GM21526 (cell line): Measurements from ENCODE around the gene POU2AF2.

Source experiments
- ATAC-seq: cut with Tn5 transposase; IDR thresholded peaks from one replicate; pipeline ENCODE4 v1.9.1; 2021; ENCODE audit warnings: moderate library complexity; ENCODE audit not compliant: unreplicated experiment, low FRiP score

POU2AF2 gene

DNA sequence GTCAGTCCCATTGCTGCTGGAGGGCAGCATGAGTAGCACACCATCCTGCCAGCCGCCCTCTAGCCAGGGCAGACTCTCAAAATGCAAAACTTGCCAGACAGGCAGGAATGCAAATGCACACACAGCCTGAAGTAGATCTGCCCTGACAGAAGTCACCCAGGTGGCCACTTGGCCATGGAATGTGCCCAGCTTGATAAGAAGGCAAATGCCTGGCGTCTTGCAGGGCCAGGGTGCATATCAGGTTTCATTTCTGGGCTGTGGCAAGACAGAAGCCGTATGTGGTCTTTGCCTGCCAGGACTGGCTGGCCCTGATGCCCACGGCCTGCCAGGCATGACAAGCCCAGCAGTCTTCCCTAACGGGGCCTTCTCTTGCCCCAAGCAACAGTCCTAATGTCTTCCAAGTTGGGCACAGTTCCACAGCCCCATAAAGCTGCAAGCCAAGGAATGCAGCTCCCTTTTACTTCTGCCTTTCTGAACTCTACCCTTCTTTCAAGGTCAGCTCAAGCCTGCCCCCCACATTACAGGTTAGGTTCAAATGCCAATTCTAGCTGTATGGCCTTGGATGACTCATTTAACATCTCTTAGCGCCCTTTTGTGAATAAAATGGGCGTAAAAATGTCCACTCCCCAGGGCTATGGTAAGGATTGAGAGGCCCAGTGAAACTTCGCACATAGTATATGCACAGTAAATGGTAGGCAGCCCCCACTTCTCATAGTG is 82.5 kb downstream of the POU2AF2 start:
- no peak for ATAC-seq

DNA sequence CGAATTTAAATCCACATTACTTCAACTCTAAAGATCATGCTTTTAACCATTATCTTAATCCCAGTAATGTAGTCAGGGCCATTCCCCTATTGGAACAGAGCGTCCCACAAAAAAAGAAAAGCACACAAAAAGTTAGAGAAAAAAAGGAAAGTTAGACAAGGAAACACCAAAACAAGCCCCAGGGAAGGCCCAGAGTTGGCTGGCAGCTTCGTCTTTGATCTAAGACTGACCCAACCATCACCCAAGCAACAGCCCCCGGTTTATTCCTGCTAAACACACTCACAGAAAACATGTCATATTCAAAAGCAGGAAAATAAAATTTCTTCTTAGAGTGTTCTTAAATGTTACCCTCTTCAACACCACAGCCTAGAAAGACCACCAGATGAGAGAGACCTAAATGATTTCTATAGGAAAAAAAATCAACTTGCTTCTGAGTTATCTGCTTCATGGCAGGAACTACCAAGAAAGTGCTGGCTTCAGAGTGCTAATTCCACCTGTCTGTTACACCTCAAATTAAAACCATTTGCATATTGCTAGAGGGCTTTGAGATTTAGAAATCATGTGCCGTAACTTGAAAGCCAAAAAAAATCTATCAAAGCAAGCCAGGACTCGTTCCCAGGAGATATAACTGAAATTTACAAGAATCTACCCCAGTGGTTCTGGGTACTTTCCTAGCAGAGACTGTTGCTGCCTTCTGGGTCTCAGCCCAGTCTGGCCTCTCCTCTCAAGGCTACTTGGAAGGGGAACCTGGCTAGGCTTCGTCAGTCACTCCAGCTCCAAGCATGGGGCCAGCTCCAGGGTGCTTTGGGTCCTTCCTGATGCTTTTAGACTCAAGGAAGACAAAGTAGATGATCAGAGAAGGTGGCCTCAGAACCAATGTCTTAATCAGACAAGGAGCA is 84.0 kb downstream of the POU2AF2 start:
- no peak for ATAC-seq

DNA sequence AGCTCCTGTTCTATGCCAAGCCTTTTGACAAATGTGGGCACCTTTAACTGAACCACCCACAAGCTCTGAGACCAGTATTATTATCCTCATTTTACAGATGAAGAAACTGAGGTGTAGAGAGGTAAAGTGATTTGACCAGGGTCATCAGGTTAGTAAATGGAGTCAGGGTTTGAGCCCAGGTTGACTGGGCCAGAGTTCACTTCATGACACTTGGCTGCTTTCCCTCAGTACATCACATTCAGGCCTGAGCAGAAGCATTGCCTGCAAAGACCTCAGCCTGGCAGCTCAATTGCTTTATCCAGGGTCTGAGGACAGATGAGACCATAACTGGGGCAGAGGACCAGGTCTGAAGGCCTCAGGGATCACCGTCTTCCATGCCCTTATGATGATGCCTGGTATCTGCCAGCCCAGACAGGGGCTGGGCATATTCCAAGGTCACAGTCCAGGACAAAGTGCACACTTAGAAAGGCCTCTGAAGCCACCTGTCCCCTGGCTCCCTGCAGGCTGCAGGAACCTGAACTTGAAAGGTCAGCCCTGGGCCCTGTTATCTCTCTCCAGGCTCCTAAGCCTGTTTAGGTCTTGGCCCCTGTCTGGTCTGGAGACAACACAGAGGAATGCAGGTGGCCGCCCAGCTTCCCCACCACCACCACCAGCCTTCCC is 84.8 kb downstream of the POU2AF2 start:
- no peak for ATAC-seq

DNA sequence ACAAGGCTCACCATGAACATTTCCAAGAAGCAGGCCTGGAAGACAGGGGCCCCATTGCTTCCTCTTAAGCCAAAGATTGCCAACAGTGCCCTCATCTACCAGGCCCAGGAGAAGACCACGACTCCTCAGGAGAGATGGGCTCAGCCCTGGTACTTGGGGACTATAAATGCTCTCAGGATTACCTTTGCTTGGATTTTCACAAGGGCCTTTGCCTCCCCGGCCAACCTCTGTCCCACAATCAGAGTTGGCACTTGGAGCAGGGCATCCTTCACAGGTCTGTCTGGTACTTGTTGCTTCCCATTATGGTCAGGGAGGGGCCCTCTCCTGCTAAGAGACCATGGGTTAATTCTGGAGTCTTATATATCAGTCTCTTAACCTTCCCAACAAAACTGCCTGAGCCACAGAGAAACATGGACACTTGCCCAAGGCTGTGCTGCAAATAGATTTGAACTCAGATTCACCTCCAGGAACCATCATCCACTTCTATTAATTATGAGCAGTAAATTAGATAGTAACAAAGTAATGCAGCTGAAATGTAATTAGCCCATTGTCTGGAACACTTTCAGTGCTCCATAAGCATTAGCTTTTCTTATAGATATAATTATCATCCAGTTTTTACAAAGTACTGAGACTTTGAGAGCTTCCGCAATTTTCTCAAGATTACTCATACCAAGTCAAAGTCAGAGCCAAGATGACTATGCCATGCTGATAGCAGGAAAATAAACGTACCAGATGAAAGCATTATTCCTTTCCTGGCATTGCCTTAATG is 86.4 kb downstream of the POU2AF2 start:
- no peak for ATAC-seq

DNA sequence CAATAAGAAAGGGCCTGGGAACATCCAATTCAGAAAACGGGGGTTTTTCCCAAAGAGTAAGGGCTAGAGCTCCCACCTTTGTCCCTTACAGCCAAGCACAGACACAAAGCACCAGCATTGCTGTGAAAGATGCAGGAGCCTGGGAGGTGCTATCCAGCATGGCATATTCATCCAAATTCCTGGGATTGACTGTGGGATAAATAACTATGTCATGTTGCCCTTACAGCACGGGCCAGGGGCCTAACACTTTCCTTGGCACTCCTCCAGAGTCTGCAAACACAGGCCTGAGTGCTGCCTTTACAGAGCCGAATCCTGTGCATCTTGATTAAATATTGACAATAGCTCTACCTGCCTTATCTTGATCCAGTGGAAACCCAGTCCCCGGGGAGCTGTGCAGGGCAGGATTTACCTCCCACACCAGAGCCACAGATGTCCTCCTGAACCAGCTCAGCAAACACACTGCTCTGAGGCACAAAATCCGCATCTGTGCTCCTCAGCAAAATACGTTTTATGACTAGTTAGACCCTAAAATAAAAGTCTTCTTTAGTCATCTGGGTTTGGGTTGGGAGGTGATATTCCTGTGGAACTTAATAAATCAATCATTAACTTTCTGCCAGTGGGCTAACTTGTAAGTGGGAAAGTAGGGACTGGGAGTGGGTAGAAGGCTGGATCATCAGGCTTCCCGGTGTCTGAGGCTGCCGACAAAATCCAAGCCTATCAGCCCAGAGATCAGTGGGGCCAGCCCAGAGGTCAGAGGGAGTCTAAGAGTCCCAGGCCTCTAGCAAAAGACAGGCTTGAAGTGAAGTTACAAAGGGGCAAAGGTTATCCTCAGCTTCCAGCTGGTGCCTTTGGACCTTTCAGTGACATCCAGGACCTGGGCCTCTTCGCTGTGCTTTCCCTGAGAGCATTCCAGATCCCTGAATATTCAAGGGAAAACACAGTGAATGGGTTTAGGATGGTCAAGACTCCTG is 89.3 kb downstream of the POU2AF2 start:
- ATAC-seq, result no peak

DNA sequence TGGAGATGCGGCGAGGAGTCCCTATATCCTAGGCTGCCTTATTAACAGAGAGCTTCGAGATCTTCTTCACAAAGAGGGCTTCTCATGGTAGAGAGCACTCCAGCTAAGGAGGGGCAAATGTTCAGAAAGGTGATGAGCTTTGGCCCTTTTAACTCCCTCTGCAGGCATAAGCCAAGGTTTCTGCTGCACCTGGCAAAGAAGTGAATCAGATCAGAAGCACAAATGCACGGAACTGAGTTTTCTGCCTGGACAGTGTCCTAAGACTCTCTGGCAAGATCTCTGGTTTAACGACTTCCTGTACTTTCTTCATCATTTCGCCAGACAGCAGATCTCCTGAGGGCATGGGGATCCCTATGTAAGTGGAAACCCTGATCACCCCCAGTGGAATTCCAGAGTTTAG is 90.0 kb downstream of the POU2AF2 start:
- ATAC-seq, result no peak
